Large intestine (tissue), 3 donors: Measurements from ENCODE around the gene COMMD4. TPM values are rescaled to one million over a fixed set of nuclear protein-coding genes. Genes with fewer than 3 reads are reported as not detected.
"Not testable (repeated sequence)": the region's sequence is repeated elsewhere in the genome, so short reads cannot be mapped to it uniquely, and the experiment has no call there.

Experiments used
- DNase-seq, 2 donors: peaks; one replicate each; pipeline versions ENCODE4 v3.0.0 to v3.0.0-alpha.2; 2013
- H3K27ac ChIP-seq: one replicate; pipeline ENCODE4 v1.5.1; 2013; ENCODE audit warnings: low read length
- H3K27me3 ChIP-seq: 2 replicates; pipeline ENCODE4 v1.6.1; 2013; ENCODE audit warnings: low read length; ENCODE audit not compliant: control insufficient read depth, insufficient read depth
- H3K36me3 ChIP-seq: 2 replicates; pipeline ENCODE4 v1.6.1; 2013; ENCODE audit warnings: low read length; ENCODE audit not compliant: control insufficient read depth, insufficient read depth
- H3K4me1 ChIP-seq: one replicate; pipeline ENCODE4 v1.6.1; 2013; ENCODE audit warnings: low read length; ENCODE audit not compliant: control insufficient read depth, insufficient read depth
- H3K4me3 ChIP-seq: one replicate; pipeline ENCODE4 v1.5.1; 2013; ENCODE audit warnings: low read length
- H3K9me3 ChIP-seq: one replicate; pipeline ENCODE4 v1.6.1; 2013; ENCODE audit warnings: mild to moderate bottlenecking, low read depth, low read length, moderate library complexity; ENCODE audit not compliant: control insufficient read depth
- WGBS: methylation state at CpG from one replicate; pipeline ENCODE4 v1.1.5; 2013; ENCODE audit warnings: low lambda C conversion rate; ENCODE audit not compliant: insufficient coverage; 5-methylcytosine and 5-hydroxymethylcytosine counted together
- polyA plus RNA-seq: library from polyadenylated mRNA; unstranded; fragments of 120-200 nt; gene quantifications from one replicate; pipeline ENCODE4 v1.2.1, GENCODE V29; 2013

The COMMD4 gene
- polyA plus RNA-seq, 1 donor, result 79.9 TPM

DNA sequence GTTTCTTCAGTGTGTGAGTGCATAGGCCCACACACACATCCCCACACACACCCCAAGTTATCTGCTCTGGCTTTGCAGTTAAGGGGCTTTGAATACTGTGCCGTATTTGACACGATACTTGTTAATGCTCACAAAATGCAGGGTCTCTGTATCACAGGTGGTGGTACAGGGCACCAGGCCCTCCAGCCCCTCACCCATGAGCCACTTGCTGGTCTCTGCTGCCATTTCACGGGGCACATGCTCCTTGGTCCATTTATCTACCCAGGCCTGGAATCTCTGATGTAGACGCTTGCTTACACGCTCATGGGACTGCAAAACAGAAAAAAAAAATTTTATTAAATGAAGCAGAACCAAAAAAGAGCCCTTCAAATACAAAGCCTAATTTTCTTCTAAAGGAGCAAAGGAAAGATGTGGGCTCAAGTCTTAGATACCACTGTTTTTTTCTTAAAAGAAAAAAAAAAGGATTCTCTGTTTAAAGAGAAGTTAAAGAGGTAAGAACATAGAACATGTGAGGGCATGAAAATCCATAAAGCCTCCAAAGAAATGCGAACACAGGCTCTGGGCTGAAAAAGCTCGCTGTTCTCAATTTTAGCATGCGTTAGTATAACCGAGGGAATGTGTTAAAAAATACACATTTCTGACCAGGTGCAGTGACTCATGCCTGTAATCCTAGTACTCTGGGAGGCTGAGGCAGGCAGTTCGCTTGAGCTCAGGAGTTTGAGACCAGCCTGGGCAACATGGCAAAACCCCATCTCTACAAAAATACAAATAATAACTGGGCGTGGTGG, 36.2 kb downstream of the COMMD4 start:
- Histone ChIP-seq H3K36me3 (peaks cover 62% of the 10 kb centered on the region), H3K27me3 (no peaks in the 10 kb centered on the region), H3K4me1 (peaks cover 19% of the 10 kb centered on the region), H3K4me3 (no peak overlapping the region), H3K27ac (no peak overlapping the region), H3K9me3 (no peaks in the 10 kb centered on the region)
- DNase-seq, result no peak
- WGBS, result 100% methylated on average over 3 of the region's 11 CpGs

DNA sequence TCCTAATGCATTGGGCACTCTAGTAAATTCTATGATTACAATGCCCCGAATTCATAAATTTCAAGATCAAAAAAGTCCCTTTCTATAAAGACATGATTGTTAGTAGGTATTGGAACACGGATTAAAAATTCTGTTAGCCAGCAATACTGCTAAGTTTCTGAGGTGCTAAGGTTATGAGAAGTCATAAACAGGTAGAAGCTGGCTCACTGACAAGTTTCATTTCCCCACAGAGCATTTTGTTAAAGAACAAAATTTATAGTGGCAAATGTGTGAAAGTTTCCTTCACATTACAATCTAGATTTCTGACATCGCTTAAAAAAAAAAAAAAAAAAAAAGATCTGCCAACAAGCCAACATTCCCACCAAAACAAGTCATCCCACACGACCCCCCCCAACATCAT, 44.9 kb downstream of the COMMD4 start:
- Histone ChIP-seq H3K9me3 (no peaks in the 10 kb centered on the region), H3K4me3 (no peak overlapping the region), H3K27ac (peak overlapping the region; percentile 69), H3K4me1 (peaks cover 30% of the 10 kb centered on the region), H3K36me3 (peaks cover 41% of the 10 kb centered on the region), H3K27me3 (no peaks in the 10 kb centered on the region)
- no peak for DNase-seq
- 60% methylated on average over 2 of the region's 4 CpGs for WGBS

- H3K27me3 ChIP-seq, H3K4me3 ChIP-seq, H3K9me3 ChIP-seq: not testable (repeated sequence)
- H3K27ac ChIP-seq, result peak overlapping the region; percentile 16
- no CpG with 5 or more reads among the region's 5 CpGs for WGBS
- peaks cover 30% of the 10 kb centered on the region for H3K4me1 ChIP-seq
- peak in 1 of 2 donors; percentile 66 for DNase-seq
- peaks cover 55% of the 10 kb centered on the region for H3K36me3 ChIP-seq
Observed at GRCh38 chr15:75383986-75384385, 48.1 kb downstream of the COMMD4 start.

Other genes starting within 250 kb of the COMMD4 start
- 17.6 TPM for gene C15orf39, start 134.2 kb upstream of the COMMD4 start, polyA plus RNA-seq
- not detected for gene GOLGA6C, start 77.7 kb upstream of the COMMD4 start, polyA plus RNA-seq
- 0.04 TPM for gene GOLGA6D, start 53.2 kb upstream of the COMMD4 start, polyA plus RNA-seq
- gene NEIL1, start 11.0 kb downstream of the COMMD4 start, polyA plus RNA-seq, result 44.5 TPM
- 211 TPM for gene MAN2C1, start 32.5 kb downstream of the COMMD4 start, polyA plus RNA-seq
- 33.8 TPM for gene SIN3A, start 115.6 kb downstream of the COMMD4 start, polyA plus RNA-seq
- gene PTPN9, start 243.3 kb downstream of the COMMD4 start, polyA plus RNA-seq, result 42.3 TPM